Breast epithelium (tissue), 3 donors: ENCODE data around the gene RAB7B.

Experiments used
- CTCF ChIP-seq, 3 donors: fragments of 450-650 bp; IDR thresholded peaks; one replicate each; pipeline ENCODE4 v1.5.1; 2016 to 2017; ENCODE audit warnings: antibody characterized with exemption in 3 of 3, mild to moderate bottlenecking in 3 of 3, moderate library complexity in 3 of 3
- POLR2A ChIP-seq: fragments of 450-650 bp; IDR thresholded peaks from one replicate; pipeline ENCODE4 v1.6.1; 2016; ENCODE audit warnings: antibody characterized with exemption, mild to moderate bottlenecking, moderate library complexity

GRCh38 chr1:205975387-205975998 lies 27.7 kb downstream of the RAB7B start:
- no peak for TF ChIP-seq POLR2A
- no peak for TF ChIP-seq CTCF (IDR thresholded peaks at IDR 0.05)
